Amniotic epithelial cell (primary cell): ENCODE measurements around the gene SLC12A9.
"Not testable (repeated sequence)": the region's sequence is repeated elsewhere in the genome, so short reads cannot be mapped to it uniquely, and the experiment has no call there.

Experiments
- DNase-seq: peaks from one replicate; pipeline ENCODE4 v3.0.0-alpha.2; 2010; ENCODE audit warnings: low read depth

The SLC12A9 gene

GRCh38 chr7:100895956-100896731 lies 43.6 kb downstream of the SLC12A9 start:
- no peak for DNase-seq

GRCh38 chr7:100896732-100897608 lies 44.5 kb downstream of the SLC12A9 start:
- no peak for DNase-seq

- no peak for DNase-seq
Observed at GRCh38 chr7:100897772-100898454, 45.4 kb downstream of the SLC12A9 start.

DNA sequence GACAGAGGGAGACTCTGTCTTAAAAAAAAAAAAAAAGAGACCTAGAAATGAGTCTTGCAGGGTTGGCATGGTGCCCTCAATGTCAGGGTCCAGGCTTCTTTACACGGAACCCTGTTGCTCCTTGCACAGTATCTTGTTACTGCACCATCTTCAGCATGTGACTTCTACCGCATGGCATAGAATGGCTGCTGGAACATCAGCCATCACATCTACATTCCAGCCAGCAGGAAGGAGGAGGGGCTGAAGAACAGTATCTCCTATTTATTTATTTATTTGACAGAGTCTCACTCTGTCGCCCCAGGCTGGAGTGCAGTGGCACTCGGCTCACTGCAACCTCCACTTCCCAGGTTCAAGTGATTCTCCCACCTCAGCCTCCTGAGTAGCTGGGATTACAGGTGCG lies 46.9 kb downstream of the SLC12A9 start:
- DNase-seq: no peak

DNA sequence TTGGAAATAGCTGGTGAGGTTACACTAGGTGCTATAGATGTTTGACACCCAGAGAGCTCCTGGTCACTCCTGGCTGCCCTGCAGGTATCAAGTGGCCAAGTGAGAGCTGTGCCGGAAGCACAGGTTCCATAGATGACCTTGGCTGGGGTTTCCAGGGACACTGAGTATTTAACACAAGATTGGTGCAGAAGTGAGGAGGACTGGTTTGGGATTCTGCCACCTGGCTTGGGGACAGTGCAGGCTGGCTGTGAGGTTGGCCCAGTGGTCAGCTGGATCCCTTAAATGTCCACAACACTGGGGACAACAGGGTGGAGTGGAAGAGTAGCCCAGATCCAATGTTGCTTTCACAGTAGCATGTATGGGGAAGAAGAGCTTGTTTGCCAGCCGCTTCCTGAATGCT lies 48.5 kb downstream of the SLC12A9 start:
- DNase-seq: no peak

- DNase-seq: no peak
Observed at GRCh38 chr7:100901921-100902332, 49.4 kb downstream of the SLC12A9 start.

- no peak for DNase-seq
Observed at GRCh38 chr7:100902638-100903037, 50.1 kb downstream of the SLC12A9 start.

GRCh38 chr7:100908512-100908911 lies 56.0 kb downstream of the SLC12A9 start:
- no peak for DNase-seq

DNA sequence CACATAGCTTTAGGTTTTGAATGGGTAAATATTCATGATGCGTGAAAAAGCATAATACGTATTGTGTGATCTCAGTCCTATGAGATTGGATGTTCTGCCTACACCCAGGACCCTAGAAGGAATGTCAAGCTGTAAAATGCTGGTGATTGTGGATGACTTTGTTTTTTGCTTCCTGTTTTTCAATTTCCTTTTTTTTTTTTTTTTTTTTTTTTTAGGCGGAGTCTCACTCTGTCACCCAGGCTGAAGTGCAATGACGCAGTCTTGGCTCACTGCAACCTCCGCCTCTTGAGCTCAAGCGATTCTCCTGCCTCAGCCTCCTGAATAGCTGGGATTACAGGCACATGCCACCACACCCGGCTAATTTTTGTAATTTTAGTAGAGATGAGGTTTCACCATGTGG lies 57.9 kb downstream of the SLC12A9 start:
- DNase-seq: not testable (repeated sequence)

GRCh38 chr7:100911484-100911883 lies 59.0 kb downstream of the SLC12A9 start:
- DNase-seq: no peak

GRCh38 chr7:100914208-100914878 lies 61.8 kb downstream of the SLC12A9 start:
- DNase-seq: no peak

GRCh38 chr7:100914879-100915447 lies 62.5 kb downstream of the SLC12A9 start:
- no peak for DNase-seq
